GM18508 (cell line): ENCODE data around the gene CCN6.
"Not testable (repeated sequence)": the region's sequence is repeated elsewhere in the genome, so short reads cannot be mapped to it uniquely, and the experiment has no call there.

Experiments
- ATAC-seq: cut with Tn5 transposase; IDR thresholded peaks from one replicate; pipeline ENCODE4 v1.9.1; 2021; ENCODE audit warnings: moderate number of reproducible peaks; ENCODE audit not compliant: insufficient read depth, unreplicated experiment

CCN6 gene

DNA sequence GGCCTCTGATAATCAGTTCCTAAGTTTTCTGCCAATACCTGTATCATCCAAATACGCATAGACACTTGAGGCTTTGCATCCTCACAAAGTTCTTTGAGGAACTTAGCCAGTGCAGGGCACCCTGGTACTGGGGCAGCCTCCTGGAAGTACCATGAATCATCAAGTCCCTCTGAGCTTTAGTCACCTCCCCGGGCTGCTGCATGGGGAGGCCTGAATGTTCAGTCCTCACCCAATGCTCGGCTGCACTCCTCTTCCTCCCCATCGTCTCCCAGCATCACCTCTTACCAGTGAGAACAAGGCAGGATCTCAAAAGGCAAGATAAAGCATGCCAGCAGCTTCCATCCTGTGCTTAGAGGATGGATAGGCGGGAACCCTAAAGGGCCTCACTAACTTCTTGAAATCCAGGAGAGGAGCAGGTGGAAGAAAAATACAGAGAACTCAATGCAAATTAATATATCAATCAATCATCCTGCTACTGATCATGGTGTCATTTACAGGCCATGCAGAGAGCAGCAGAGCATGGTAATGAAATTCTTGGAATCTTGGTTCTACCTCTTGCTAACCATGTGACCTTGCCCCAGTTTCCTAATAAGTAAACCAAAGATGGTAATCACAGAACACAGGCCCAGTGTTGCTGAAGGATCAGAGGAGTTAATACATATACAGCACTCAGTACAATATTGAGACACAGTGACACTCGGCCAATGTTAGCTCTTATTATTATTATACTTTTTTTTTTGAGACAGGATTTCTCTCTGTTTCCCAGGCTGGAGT lies 4.7 kb upstream of the CCN6 start:
- no peak for ATAC-seq

DNA sequence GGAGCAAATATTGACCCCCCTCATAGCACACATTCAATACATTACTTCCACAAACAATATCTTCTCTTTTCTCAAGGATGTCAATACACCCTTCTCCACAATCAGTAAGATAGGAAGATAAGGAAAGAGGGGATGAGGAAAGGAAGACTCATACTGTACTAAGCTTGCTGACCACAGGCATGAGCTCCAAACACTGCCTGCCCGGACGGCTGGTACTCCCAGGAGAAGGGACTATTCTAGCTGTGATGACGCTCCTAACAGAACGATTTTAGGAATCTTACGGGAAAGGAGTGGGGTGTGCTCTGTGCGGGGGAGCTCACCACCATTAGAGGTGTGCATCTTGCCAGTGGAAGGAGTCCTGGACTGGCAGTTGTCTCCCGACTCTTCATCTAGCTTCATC lies 3.9 kb upstream of the CCN6 start:
- ATAC-seq = no peak

DNA sequence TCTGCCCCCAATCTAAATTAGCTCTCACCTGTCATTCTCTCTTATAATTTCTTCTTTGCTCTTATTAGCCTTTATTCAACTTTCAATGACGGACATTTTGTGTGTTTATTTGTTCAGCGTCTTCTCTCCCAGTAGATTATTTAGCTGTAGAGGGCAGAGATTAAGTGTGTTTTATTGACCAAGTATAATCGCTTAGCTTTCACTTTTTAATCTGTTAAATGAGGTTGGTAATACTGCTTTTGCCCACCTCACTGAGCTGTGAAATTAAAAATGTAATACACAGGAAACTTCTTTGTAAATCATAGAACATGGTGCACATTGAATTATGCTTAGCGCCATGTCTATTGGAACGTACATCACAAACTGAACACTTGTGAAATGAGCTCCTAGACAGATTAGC lies 3.5 kb upstream of the CCN6 start:
- no peak for ATAC-seq

DNA sequence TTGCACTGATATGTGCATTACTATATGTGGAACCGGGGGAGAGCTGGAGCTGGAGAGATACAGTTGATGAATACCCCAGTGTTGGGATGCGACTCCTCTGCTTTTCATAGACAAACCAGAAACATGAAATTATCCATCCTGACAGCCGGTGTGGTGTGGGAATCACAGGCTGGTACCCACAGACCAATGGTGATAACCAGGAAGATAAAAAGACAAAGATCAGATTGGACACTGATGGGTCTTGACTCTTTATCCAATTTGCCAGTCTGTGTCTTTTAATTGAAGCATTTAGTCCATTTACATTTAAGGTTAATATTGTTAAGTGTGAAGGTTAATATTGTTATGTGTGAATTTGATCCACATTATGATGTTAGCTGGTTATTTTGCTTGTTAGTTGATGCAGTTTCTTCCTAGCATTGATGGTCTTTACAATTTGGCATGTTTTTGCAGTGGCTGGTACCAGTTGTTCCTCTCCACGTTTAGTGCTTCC lies 2.6 kb upstream of the CCN6 start:
- not testable (repeated sequence) for ATAC-seq

DNA sequence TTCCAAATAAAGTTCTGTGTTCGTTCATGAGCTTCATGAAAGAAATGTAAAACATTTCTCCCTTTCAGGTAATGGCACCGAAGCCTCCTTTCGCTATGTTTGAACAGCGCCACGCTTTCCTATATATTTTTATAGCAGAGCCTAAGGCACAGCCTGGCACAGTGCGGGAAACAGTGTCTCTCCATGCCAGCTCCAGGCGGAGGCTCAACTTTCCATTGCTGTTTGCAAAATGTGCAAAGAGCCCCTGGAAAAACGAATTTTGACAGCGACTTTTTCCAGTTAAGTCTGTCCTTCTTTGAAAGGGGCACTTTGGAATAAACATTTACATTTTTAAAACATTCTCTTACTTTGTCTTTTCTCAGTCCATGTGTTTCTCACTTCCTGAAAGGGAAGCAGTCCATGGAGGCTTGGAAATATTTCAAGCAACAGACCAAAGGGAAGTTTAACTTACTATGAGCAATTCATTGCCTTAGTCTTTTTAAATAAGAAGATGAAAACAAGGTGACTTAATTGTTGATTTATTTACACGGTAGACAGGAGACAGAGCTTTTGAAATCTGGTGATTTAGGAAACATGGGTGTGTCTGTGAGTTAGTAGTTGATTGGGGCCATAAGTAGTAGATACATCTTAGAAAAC lies 769 bp downstream of the CCN6 start:
- no peak for ATAC-seq

DNA sequence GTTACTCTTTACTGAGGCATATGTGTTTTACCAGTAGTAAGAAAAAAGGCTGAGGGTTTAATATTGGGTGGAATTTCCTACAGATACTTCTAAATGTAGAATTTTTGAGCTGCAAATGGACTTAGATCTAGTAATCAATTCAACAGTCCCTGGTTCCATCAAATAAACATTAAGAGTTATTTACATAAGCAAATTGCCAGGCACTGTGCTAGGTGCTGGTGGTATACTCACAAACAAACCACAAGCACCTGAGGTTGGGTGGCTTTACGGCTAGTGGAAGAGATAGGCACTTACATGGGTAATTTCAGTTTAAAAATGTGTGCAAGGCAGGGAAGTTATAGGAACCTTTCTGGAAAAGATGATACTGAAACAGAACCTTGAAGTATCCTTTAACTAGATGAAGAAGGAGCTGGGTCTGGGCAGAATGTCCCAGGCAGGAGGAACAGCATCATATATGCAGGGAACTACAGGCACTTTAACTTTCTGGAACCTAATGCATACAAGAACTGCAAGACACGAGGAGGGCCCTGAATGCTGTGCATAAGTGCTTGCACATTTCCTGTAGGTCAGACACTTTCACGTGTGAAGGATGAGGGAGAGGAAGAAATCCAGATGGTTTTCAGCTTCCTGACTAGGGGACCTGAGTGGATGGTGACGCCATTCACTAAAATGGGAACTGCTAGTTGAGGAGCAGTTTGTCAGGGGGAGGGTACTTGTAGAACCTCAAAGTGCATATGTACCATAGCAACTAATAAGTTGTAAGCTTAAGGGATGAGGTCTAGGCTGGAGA lies 4.5 kb downstream of the CCN6 start:
- ATAC-seq = no peak

DNA sequence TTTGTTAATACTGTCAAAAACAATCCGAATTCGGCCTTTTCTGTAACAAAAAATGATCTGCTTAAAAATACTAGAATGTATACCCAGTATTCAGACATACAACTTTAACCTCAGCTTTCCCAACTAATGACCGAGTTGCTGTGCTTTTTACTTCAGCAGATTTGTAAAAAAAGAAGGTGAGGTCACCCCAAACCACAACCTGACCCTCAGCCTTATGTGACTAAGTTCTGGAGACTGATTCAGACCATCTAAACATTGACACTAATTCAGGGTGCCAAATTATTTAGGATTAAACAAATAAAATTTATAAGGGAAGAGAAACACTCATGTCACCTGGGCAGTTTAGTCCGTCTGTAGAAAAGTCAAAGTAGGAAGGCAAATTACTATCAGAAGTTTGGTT lies 7.7 kb downstream of the CCN6 start:
- no peak for ATAC-seq

DNA sequence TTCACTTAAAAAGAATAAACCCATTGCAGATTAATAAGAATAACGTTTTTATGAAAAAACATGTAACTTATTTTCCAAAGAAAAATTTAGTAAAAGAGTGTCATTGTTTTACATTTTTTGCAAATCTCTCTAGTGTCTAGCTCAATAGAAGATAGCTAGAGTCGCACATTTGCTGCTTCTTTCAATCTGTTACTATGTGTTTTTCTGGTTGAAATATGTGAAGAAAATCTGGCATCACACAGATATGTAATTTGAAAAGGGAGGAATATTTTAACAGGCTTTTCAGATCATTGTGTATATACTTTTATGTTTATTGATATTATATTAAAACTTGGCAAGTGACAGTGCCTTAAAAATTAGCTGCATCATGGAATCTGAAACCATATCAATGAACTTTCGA lies 9.1 kb downstream of the CCN6 start:
- ATAC-seq = no peak

DNA sequence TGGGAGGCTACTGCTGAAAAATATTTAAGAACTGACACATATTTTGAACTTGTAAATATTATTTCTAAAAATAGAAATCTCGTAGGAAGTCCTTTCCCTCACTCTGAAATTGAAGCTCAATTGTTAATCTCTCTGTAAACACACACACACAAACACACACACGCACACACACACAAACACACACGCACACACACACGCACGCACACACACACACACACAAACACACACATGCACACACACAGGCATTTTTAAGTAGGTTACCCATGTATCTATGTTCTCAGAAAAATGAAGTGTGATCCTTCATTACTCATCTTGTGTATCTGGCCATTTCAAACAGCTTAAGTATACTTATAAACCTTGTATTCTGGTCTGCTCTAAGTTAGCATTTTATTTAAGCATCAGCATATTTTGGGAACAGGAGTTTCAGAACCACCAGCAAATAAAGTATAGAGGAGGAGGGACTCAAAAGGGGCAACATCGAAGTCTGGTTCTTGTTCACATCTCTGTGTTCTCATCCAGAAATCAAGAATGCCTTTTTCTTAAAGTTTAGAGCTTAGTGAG lies 11.6 kb downstream of the CCN6 start:
- no peak for ATAC-seq

DNA sequence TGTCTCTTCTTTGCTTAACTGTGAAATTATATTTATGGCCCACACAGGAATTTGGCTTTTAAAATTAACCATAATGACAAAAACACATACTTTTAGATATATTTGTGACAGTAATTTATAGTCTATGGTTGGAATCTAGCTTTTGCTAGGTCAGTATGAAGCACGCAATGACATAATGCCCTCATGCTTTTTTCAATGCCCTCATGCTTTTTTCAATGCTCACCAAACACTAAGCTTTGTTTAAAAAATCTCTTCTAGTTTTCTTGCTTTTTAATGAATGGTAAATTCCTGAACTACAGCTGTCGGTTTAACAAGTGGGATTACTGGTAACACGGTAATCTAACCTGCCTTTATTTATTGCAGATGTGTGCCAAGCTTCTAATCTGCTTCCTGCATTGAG lies 12.7 kb downstream of the CCN6 start:
- ATAC-seq = no peak

DNA sequence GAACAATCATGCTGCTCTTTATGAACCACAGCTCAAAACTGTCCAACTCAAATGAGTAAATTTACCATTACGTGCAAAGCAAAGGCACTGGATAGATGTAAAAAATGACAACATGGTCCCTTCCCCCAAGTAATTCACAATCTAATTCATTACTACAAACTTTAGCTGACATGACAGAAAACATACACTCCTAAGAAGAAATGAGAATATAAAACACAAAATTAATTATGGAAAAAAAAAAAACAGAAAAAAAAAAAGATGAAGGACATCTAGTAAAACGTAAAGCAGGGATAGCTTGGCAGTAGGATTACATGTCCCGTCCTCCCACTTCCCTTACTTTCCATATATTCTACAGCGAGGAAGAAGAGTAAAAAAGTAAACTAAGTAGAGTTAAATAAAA lies 27.7 kb downstream of the CCN6 start:
- ATAC-seq = no peak

DNA sequence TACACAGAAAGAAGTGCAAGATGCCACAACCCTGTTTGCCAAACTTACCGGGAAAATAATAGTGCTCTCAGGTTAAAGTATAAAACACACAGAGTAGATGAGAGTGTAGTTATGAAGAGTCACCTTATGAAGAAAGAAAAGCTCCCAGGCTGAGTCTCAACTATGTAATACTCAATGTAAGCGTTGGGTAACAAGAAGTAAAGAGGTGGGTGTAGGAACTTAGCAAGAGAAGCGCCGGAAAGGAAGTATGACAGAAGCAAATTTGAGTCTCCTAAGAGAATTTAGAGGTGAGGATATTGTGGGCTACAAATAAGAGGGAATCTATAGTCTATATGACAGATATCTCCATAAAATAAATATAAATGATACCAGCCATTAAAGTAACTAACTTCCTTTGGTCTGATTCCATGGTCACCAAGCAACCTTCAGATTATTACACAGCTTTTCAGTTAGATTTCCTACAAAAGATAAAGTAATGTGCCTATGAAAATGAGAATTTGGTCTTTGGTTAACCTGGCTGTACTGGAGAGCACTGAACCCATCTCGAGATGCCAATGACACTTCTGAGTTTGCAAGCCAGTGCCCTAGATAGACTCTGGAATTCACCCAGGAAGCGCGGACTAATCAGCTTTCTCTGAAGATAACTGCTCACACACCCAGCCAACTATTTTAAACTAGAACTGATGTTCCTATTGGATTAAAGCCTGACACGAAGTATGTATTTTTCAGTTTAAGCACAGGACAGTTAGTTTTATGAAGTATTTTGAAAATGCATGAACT lies 31.6 kb downstream of the CCN6 start:
- ATAC-seq = no peak

DNA sequence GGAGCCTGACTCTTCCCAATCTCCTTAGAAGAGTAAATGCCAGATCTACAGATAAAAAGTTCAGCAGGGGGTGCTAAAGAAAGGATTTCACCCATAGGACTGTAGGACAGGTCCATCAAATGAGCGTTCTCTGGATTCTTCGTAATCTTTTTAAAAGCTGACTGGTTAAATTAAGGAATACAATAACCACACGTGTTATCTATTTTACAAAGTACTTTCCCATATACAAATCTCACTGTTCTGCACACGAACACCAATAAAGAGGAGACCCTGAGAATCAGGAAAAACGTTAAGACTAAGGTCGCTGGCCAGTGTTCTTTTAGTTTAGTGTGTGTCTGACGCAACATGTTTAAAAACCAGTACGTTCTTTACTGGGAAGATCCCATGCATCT lies 32.8 kb downstream of the CCN6 start:
- peak; percentile 15 for ATAC-seq

DNA sequence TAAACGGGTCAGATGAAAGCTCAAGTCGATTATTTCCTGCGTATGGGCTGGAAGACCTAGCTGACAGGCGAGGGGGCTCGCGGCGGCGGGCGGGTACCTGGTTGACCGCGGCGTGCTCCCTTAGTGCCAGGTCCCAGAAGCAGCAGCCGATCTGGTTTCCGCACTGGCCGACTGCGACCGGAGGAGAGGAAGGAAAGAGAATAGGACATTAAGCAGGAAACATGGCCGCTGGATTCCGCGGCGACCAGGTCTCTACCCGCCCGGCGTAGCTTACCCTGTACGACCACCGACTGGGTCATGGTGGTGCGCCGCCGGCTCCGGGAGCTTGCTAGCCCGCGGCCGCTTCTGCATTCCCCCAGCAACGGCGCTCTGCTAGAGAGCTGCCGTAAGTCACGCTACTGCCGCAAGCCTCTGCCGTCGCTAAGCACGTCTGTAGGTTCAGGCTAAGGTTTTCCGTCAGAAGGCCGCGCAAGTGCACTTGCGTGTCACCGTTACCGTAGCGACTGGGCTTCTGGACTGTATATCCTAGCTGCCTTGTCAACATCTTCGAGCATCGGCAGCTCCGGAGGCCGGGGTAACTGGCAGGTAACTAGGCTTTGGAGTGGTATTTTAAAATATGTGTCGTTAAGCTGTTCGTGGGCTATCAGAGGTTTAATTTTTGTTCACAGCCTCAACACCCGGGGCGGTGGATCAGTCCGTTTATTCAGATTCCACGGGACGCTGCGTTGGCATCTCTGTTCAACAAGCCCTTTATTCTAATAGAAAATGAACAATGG lies 33.4 kb downstream of the CCN6 start, which contains the start of the genes FAM229B and TUBE1:
Gene FAM229B, plus strand, starts transcription at position 456 of the 776 bp plus-strand sequence. CDS start 11,693 bp downstream, outside the sequence.
Gene TUBE1, minus strand, starts transcription at position 347 of the 776 bp plus-strand sequence. Its CDS starts 48 bp downstream, at position 299.
- peak; percentile 93 for ATAC-seq

DNA sequence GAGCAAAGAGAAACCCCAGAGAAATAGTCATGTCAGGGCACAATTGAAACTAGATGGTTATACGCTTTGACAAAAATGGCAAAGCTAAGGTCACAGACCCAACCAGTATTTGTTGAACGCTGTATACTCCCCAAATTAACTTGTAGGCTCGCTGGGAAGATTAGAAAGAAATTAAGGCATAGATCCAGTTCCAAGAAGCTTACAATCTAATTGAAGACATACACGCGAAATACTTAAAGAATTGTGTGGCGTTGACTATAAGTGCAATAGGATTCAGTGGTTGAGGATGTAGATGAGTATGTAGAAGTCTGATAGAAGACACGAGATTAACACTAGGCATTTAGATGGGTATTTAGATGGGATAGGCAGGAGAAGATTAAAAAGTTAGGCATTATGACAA lies 34.0 kb downstream of the CCN6 start:
- ATAC-seq = no peak

DNA sequence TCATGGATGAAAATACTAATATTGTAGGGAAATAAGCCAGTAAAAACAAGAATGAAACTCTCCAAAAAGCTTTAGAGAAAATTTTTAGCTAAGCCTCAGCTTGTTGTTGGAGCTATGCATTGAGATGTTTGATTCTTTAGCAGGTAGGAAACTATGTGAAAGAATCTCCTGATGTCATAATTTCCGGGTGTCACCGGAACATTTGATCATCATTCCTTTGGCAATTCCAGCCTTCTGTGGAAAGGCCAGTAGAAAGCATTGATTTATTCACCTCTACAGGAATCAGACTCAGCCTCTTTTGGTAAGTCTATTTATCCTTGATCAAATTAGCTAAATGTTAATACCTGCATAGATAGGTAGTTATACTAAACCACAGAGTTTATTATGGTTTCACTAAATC lies 43.0 kb downstream of the CCN6 start:
- no peak for ATAC-seq

DNA sequence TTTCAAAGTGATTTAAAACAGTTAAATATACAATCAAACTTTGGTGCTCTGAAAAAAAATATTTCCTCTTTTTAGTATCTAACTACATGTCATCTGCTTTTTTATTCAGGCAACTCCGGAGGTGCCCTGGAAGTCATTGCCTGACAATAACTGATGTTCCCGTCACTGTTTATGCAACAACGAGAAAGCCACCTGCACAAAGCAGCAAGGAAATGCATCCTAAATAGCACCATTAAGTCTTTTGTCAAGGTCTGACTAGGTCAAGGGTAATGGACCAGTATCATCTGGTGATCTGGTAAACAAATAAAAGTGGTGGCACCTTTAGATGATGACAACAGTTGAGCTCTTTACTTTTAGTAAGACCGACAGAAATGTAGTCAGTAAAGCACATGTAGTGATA lies 46.7 kb downstream of the CCN6 start:
- ATAC-seq = no peak

DNA sequence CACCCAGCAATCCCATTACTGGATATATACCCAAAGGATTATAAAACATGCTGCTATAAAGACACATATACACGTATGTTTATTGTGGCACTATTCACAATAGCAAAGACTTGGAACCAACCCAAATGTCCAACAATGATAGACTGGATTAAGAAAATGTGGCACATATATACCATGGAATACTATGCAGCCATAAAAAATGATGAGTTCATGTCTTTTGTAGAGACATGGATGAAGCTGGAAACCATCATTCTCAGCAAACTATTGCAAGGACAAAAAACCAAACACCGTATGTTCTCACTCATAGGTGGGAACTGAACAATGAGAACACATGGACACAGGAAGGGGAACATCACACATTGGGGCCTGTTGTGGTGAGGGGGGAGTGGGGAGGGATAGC lies 52.1 kb downstream of the CCN6 start:
- ATAC-seq = not testable (repeated sequence)

DNA sequence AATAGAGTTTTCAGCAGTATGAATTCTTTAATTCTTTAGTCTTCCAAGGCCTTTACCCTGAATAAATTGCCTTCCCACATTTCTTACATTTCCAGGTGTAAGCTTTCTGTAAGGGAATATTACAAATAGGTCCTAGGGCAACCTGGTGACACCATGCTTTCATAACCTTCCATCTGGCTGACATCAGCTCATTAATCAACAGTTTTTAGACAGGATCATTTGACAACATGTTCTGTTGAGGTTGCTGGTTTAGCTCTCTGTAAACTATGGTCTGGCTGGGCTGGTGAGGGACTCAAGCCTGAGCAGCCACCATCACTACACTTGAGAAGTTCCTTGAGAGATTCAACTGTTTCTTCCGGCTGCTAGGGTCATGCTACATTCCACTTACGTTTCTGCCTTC lies 52.7 kb downstream of the CCN6 start:
- ATAC-seq = no peak
